HS-27A (cell line): ENCODE data around the gene POR.

ENCODE experiments used
- DNase-seq: peaks from one replicate; pipeline ENCODE4 v3.0.0-alpha.2; 2012; ENCODE audit warnings: low read depth, missing footprints

The POR gene

GRCh38 chr7:75955331-75955955, 40.5 kb downstream of the POR start:
- DNase-seq: no peak

GRCh38 chr7:75957021-75957736, 42.2 kb downstream of the POR start:
- no peak for DNase-seq

- no peak for DNase-seq
Observed at GRCh38 chr7:75958802-75959543, 44.0 kb downstream of the POR start.

GRCh38 chr7:75960372-75960771, 45.4 kb downstream of the POR start:
- no peak for DNase-seq

GRCh38 chr7:75961218-75961617, 46.3 kb downstream of the POR start:
- DNase-seq: no peak

- no peak for DNase-seq
Observed at GRCh38 chr7:75962607-75963380, 47.8 kb downstream of the POR start.

GRCh38 chr7:75963381-75963995, 48.5 kb downstream of the POR start:
- no peak for DNase-seq

GRCh38 chr7:75965617-75966016, 50.7 kb downstream of the POR start:
- DNase-seq: no peak

GRCh38 chr7:75966190-75966961, 51.4 kb downstream of the POR start:
- DNase-seq: no peak

- no peak for DNase-seq
Observed at GRCh38 chr7:75967055-75967454, 52.1 kb downstream of the POR start.

GRCh38 chr7:75967487-75967997, 52.6 kb downstream of the POR start:
- DNase-seq: no peak

GRCh38 chr7:75968012-75968411, 53.1 kb downstream of the POR start:
- DNase-seq: no peak

- DNase-seq: no peak
Observed at GRCh38 chr7:75968561-75969001, 53.6 kb downstream of the POR start.

- DNase-seq: no peak
Observed at GRCh38 chr7:75969182-75969581, 54.2 kb downstream of the POR start.

- DNase-seq: no peak
Observed at GRCh38 chr7:75969704-75970498, 54.9 kb downstream of the POR start.

GRCh38 chr7:75971309-75971960, 56.5 kb downstream of the POR start:
- no peak for DNase-seq

- no peak for DNase-seq
Observed at GRCh38 chr7:75971961-75972763, 57.2 kb downstream of the POR start.

- DNase-seq: no peak
Observed at GRCh38 chr7:75977743-75978142, 62.8 kb downstream of the POR start.
